Kidney (tissue), 14 donors: ENCODE results near the gene ULBP2. TPM values are rescaled to one million over a fixed set of nuclear protein-coding genes. Genes with fewer than 3 reads are reported as not detected.
"Not testable (repeated sequence)": the region's sequence is repeated elsewhere in the genome, so short reads cannot be mapped to it uniquely, and the experiment has no call there.

Experiments used
- DNase-seq, 5 donors: peaks; one replicate each; pipeline ENCODE4 v3.0.0-alpha.2; 2013 to 2020
- FAIRE-seq: peaks from 2 replicates; lab custom pipeline; 2012; peaks lifted over from hg19 to GRCh38; lab: Jason Lieb, UNC
- H3K27ac ChIP-seq, 2 donors: one replicate each; pipeline ENCODE4 v1.7.0; 2013; ENCODE audit warnings: low read depth in 2 of 2, low read length in 2 of 2, inconsistent platforms in 1 of 2
- H3K27me3 ChIP-seq: one replicate; pipeline ENCODE4 v1.7.1; 2013; ENCODE audit warnings: low read length, inconsistent platforms; ENCODE audit not compliant: control insufficient read depth, insufficient read depth
- H3K36me3 ChIP-seq, 3 donors: one replicate each; pipeline versions ENCODE4 v1.7.0 to v1.7.1; 2013; ENCODE audit warnings: low read length in 3 of 3, control low read depth in 1 of 3, inconsistent platforms in 1 of 3; ENCODE audit not compliant: insufficient read depth in 3 of 3, control insufficient read depth in 2 of 3
- H3K4me1 ChIP-seq, 3 donors: one replicate each; pipeline versions ENCODE4 v1.7.0 to v1.7.1; 2013; ENCODE audit warnings: low read length in 3 of 3, inconsistent platforms in 1 of 3, low read depth in 1 of 3; ENCODE audit not compliant: control insufficient read depth in 2 of 3, insufficient read depth in 2 of 3
- H3K4me3 ChIP-seq, 3 donors: one replicate each; pipeline versions ENCODE4 v1.7.0 to v1.8.1; 2013; ENCODE audit warnings: low read length in 3 of 3, control low read depth in 1 of 3, inconsistent platforms in 1 of 3
- H3K9ac ChIP-seq, 3 donors: one replicate each; pipeline versions ENCODE4 v1.7.0 to v1.7.1; 2013; ENCODE audit warnings: low read length in 3 of 3, control low read depth in 1 of 3, inconsistent platforms in 1 of 3
- H3K9me3 ChIP-seq, 3 donors: one replicate each; pipeline versions ENCODE4 v1.7.0 to v1.7.1; 2013; ENCODE audit warnings: low read length in 3 of 3, control low read depth in 1 of 3, inconsistent platforms in 1 of 3; ENCODE audit not compliant: control insufficient read depth in 2 of 3, insufficient read depth in 1 of 3
- CTCF ChIP-seq: IDR thresholded peaks from 3 replicates; pipeline ENCODE4 v1.5.1; 2012; ENCODE audit warnings: mild to moderate bottlenecking, moderate library complexity, borderline replicate concordance; ENCODE audit not compliant: insufficient read depth; ENCODE audit errors: extremely low read depth
- intact Hi-C: fragments of 100-400 bp; cut with DNase I; formaldehyde crosslinking; loops from one replicate; pipeline ENCODE4 v1.11.1; 2022
- polyA plus RNA-seq: library from polyadenylated mRNA; stranded (reverse); fragments of 350-450 nt; fragmentation: Illumina TruSeq; extraction: RNeasy Lipid Tissue Mini Kit (QIAGEN cat#74804); gene quantifications from one replicate; pipeline ENCODE4 v1.2.3, GENCODE V29; 2014; ENCODE audit warnings: low read depth, low replicate concordance; ENCODE audit not compliant: insufficient read depth
- total RNA-seq: library from RNA; stranded (reverse); fragmentation: NEBNext Ultra II Directional; extraction: Animal tissue kit (Norgen Biotek cat#: 25700); gene quantifications from one replicate; pipeline ENCODE4 v1.2.1, GENCODE V29; 2021
- donor health status: control.
- donor health status: control.
- donor health status: control.
- donor health status: control.
- donor health status: control.
- donor health status: DM: yes; HTN: yes; CAD: no.
- donor health status: Normal renal cell carcinoma (clear cell type).

Gene ULBP2
- total and polyA plus RNA-seq, 2 donors from 2014 or later = 1.3 to 2.5 TPM

DNA sequence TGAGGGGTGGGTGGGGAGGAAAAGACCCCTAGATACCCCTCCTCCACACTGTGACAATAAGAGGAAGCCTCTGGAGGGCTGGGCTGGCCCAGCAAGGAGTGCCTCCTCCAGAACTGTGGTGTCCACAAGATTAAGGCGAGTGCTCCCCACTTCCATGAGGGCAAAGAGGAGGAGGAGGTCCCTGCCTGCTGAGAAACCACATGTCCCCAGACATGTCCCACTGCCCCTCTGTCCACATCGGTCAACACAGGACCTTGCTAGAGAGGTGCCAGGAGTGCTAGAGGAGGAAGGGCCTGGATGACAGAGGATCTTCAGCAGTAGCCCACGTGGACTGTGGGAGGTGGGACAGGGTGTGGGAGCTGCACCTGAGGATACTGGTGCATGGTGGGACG is 22.0 kb upstream of the ULBP2 start:
- Histone ChIP-seq H3K9me3 (no peaks in the 10 kb centered on the region), H3K27ac (no peak overlapping the region), H3K27me3 (peaks cover 5% of the 10 kb centered on the region), H3K4me1 (peaks cover 0 to 2% (median 0%) of the 10 kb centered on the region in 3 donors), H3K36me3 (no peaks in the 10 kb centered on the region), H3K4me3 (no peak overlapping the region), H3K9ac (no peak overlapping the region)
- DNase-seq (peak in 1 of 5 donors; percentile 12), FAIRE-seq (no peak)
- TF ChIP-seq CTCF = no peak
- intact Hi-C loops = no loop called here

DNA sequence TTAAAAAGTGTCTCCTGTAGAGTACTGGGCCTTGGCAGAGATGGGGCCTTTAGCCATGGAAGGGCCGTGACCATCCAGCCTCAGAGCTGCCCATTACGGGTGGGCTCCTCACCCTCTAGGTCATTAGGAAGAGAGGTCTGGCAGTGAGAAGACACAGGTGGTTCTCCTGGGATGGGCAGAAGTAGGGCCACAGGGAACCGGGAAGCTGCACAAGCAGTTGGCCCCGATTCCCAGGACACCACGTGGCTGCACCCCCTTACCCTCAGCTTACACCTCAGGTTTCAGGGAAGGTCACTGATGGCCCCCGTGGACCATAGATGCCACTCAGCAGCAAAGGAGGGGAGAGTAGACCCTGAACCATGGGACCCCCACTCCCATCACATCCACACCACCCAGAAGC is 20.5 kb upstream of the ULBP2 start:
- DNase-seq (peak in 1 of 5 donors; percentile 45), FAIRE-seq (no peak)
- no peaks in the 10 kb centered on the region for H3K9me3 ChIP-seq
- no peaks in the 10 kb centered on the region for H3K36me3 ChIP-seq
- no peak for TF ChIP-seq CTCF
- H3K9ac ChIP-seq = no peak overlapping the region
- intact Hi-C loops = no loop called here
- H3K27me3 ChIP-seq = peaks cover 6% of the 10 kb centered on the region
- H3K4me3 ChIP-seq = no peak overlapping the region
- H3K27ac ChIP-seq = no peak overlapping the region
- H3K4me1 ChIP-seq = peaks cover 0 to 4% (median 0%) of the 10 kb centered on the region in 3 donors

DNA sequence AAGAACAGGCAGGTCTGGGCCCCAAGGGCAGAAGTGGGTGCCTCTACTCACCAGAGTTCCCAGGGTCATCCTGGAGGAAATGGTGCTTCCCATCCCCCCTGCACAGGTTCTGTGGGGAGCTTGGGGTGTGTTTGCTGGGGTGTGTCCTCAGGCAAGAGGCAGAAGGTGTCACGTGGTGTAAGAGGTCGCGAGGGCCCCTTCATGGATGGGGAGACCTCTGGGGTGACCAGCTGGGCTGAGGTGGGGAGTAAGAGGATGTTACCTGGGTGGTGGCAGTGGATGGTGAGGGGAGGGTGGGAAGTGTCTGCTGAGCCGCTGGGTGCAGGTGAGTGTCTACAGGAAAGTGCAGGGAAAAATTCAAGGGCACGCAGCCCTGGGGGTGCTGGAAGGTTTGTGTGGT is 19.7 kb upstream of the ULBP2 start:
- H3K4me3 ChIP-seq, H3K9ac ChIP-seq, H3K36me3 ChIP-seq, H3K27ac ChIP-seq, H3K27me3 ChIP-seq, H3K4me1 ChIP-seq, FAIRE-seq, intact Hi-C loops, H3K9me3 ChIP-seq: not testable (repeated sequence)
- peak in 1 of 5 donors; percentile 73 for DNase-seq

DNA sequence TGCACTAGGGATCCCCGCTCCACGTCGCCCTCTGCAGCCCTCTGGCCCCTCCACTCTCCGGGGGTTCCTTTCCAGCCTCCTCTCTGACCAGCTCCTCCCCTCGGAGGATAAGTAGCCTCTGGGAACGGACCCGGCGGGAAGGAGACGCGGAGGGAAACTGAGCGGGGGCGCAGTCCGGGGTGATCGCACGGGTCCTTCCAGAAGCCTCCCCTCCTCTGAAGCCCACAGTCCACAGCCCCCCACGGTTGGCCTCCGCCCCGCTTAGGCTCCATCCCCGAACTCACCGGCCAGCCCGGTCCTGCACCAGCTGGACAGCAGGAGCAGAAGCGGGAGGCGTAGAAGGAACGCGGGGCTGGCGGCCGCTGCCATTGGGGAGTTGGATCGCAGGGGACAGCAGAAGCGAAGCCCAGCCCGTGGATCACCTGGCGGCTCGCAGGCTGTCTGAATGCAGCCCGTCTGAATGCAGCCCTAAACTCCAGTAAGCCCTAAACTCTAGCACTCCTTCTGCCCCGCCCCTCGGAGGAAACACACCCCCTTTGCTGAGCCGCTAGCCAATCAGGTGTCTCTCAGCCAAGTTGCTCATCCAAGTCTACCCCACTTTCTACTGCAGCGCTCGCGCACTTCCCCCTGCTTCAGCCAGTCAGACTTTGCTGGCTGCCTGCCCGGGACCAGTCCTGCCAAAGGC is 19.0 kb upstream of the ULBP2 start, which contains the start of gene RAET1G:
RAET1G (minus strand) TSS at position 480 of the 685 bp plus-strand sequence; CDS start at position 369, 111 bp downstream.
- peak; percentile 93 to 97 (median 95) for DNase-seq
- no peak within 1 kb of the TSS for H3K27ac ChIP-seq
- FAIRE-seq = peak; percentile 78
- intact Hi-C loops = no loop called here
- peaks cover 0 to 4% (median 0%) of the 10 kb centered on the region in 3 donors for H3K4me1 ChIP-seq
- no peak for TF ChIP-seq CTCF
- no peaks in the 10 kb centered on the region for H3K9me3 ChIP-seq
- H3K4me3 ChIP-seq = peak within 1 kb of the TSS; percentile 55 to 60 (median 58)
- H3K27me3 ChIP-seq = peaks cover 6% of the 10 kb centered on the region
- peak within 1 kb of the TSS in 2 of 3 donors; percentile 22 to 48 for H3K9ac ChIP-seq
- H3K36me3 ChIP-seq = no peaks in the 10 kb centered on the region
